PC-3 (cell line): ENCODE data around the gene AP1M2. TPM values are rescaled to one million over a fixed set of nuclear protein-coding genes. Genes with fewer than 3 reads are reported as not detected.

Source experiments
- ATAC-seq: fragments of 200-7000 bp; cut with Tn5 transposase; 2 replicates; pipeline ENCODE4 v1.9.1; 2020; ENCODE audit warnings: mild to moderate bottlenecking, moderate library complexity
- BruUV-seq: library from RNA; stranded (reverse); fragments of 400-500 nt; replicated peaks from 2 replicates; lab custom pipeline; 2021; lab: Mats Ljungman, UMichigan
- CTCF ChIA-PET: fragments of 300-600 bp; sonication (Branson Sonifier 250); formaldehyde crosslinking; loops from one replicate; lab custom pipeline; 2022; ENCODE audit warnings: antibody characterized with exemption; lab: Charles Lee
- POLR2A ChIA-PET: fragments of 300-600 bp; sonication (Branson Sonifier 250); formaldehyde crosslinking; loops from one replicate; lab custom pipeline; 2022; ENCODE audit warnings: antibody characterized with exemption; ENCODE audit not compliant: unreplicated experiment; lab: Charles Lee
- DNase-seq: peaks from one replicate; pipeline ENCODE4 v3.0.0-alpha.2; 2015
- H2AFZ ChIP-seq: fragments of 300-600 bp; sonication (generic); 2 replicates; pipeline ENCODE4 v1.6.0; 2016; ENCODE audit warnings: antibody characterized with exemption, low read length
- H3F3A ChIP-seq: fragments of 300-600 bp; sonication (generic); one replicate; pipeline ENCODE4 v1.6.0; 2017; ENCODE audit warnings: antibody characterized with exemption, low read length, control low read depth, mild to moderate bottlenecking; ENCODE audit not compliant: unreplicated experiment
- H3K27ac ChIP-seq: fragments of 300-600 bp; sonication (generic); 2 replicates; pipeline ENCODE4 v1.5.1; 2016; ENCODE audit warnings: mild to moderate bottlenecking, low read length
- H3K27me3 ChIP-seq: fragments of 300-600 bp; sonication (generic); 2 replicates; pipeline ENCODE4 v1.6.1; 2016; ENCODE audit warnings: low read length, mixed read lengths
- H3K36me3 ChIP-seq: fragments of 300-600 bp; sonication (generic); 2 replicates; pipeline ENCODE4 v1.6.1; 2016; ENCODE audit warnings: low read depth, mixed run types, low read length, mixed read lengths
- H3K4me1 ChIP-seq: fragments of 300-600 bp; sonication (generic); 2 replicates; pipeline ENCODE4 v1.5.1; 2016; ENCODE audit warnings: low read length; ENCODE audit not compliant: insufficient read depth
- H3K4me2 ChIP-seq: fragments of 300-600 bp; sonication (generic); 2 replicates; pipeline ENCODE4 v1.6.0; 2016; ENCODE audit warnings: low read length
- H3K4me3 ChIP-seq: fragments of 300-600 bp; sonication (generic); 2 replicates; pipeline ENCODE4 v1.5.1; 2016; ENCODE audit warnings: mild to moderate bottlenecking, low read length, mixed read lengths
- H3K79me2 ChIP-seq: fragments of 300-600 bp; sonication (generic); 2 replicates; pipeline ENCODE4 v1.6.1; 2017; ENCODE audit warnings: low read length, mixed read lengths
- H3K9ac ChIP-seq: fragments of 300-600 bp; sonication (generic); 2 replicates; pipeline ENCODE4 v1.6.0; 2016; ENCODE audit warnings: mild to moderate bottlenecking, low read length
- H3K9me2 ChIP-seq: fragments of 300-600 bp; sonication (generic); replicated peaks from 2 replicates; pipeline ENCODE4 v1.6.1; 2016; ENCODE audit warnings: mixed run types, low read length, mixed read lengths
- H3K9me3 ChIP-seq: fragments of 300-600 bp; sonication (generic); 2 replicates; pipeline ENCODE4 v1.6.1; 2016; ENCODE audit warnings: low read length, mixed read lengths
- H4K20me1 ChIP-seq: fragments of 300-600 bp; sonication (generic); 2 replicates; pipeline ENCODE4 v1.6.1; 2016; ENCODE audit warnings: low read length, mixed read lengths
- EZH2 ChIP-seq: fragments of 300-600 bp; sonication (generic); IDR thresholded peaks from one replicate; pipeline ENCODE4 v1.6.1; 2017; ENCODE audit warnings: antibody characterized with exemption, mild to moderate bottlenecking, low read length; ENCODE audit not compliant: unreplicated experiment
- EZH2phosphoT487 ChIP-seq: fragments of 300-600 bp; sonication (generic); IDR thresholded peaks from 2 replicates; pipeline ENCODE4 v1.6.1; 2018; ENCODE audit warnings: mild to moderate bottlenecking, antibody characterized with exemption, low read length, borderline replicate concordance
- intact Hi-C: fragments of 100-400 bp; cut with micrococcal nuclease; formaldehyde crosslinking; loops from 2 replicates; pipeline ENCODE4 v1.9.0; 2023
- total RNA-seq: library from RNA; depleted of rRNA; stranded (reverse); fragments of >200 nt; gene quantifications from 2 replicates; pipeline ENCODE4 v1.2.3, GENCODE V29; 2014
- TF ChIP-seq, protein P1 (sequence below): fragments of 300-600 bp; sonication (generic); conservative IDR thresholded peaks from 2 replicates; pipeline ENCODE4 v1.5.1; 2017; ENCODE audit warnings: antibody characterized with exemption, low read depth, mild to moderate bottlenecking, low read length

AP1M2 gene
- total RNA-seq, 1 experiment from 2014 or later, result 50.0 TPM

GRCh38 chr19:10568826-10569651 lies 18.1 kb downstream of the AP1M2 start, which contains the start of gene CDKN2D:
Gene CDKN2D (minus strand): TSS chr19:10568979. CDS start chr19:10568653, 326 bp downstream.
- TF ChIP-seq EZH2 (no peak), EZH2phosphoT487 (no peak)
- TF ChIP-seq, protein P1, sequence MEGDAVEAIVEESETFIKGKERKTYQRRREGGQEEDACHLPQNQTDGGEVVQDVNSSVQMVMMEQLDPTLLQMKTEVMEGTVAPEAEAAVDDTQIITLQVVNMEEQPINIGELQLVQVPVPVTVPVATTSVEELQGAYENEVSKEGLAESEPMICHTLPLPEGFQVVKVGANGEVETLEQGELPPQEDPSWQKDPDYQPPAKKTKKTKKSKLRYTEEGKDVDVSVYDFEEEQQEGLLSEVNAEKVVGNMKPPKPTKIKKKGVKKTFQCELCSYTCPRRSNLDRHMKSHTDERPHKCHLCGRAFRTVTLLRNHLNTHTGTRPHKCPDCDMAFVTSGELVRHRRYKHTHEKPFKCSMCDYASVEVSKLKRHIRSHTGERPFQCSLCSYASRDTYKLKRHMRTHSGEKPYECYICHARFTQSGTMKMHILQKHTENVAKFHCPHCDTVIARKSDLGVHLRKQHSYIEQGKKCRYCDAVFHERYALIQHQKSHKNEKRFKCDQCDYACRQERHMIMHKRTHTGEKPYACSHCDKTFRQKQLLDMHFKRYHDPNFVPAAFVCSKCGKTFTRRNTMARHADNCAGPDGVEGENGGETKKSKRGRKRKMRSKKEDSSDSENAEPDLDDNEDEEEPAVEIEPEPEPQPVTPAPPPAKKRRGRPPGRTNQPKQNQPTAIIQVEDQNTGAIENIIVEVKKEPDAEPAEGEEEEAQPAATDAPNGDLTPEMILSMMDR, result no peak
- peak; percentile 87 for ATAC-seq
- intact Hi-C loops, result loop anchor here (1.0 kb wide), 1 partner anchor 28 kb away; no protein-coding TSS in a partner anchor
- BruUV-seq, result TSS peak; percentile 92
- H2AFZ ChIP-seq, result peak within 1 kb of the TSS; percentile 89
- H3K9ac ChIP-seq, result peak within 1 kb of the TSS; percentile 94
- H3K4me1 ChIP-seq, result peaks cover 32% of the 10 kb centered on the region
- H3K4me3 ChIP-seq, result peak within 1 kb of the TSS; percentile 72
- H3K4me2 ChIP-seq, result peak within 1 kb of the TSS; percentile 87
- H3K36me3 ChIP-seq, result no peaks in the 10 kb centered on the region
- CTCF ChIA-PET, result no interaction called here
- POLR2A ChIA-PET, result interaction anchor here (0.6 kb wide), 1 partner anchor 26 kb away, joined by 3 read pairs; no protein-coding TSS in a partner anchor
- H3K9me3 ChIP-seq, result no peaks in the 10 kb centered on the region
- H3K9me2 ChIP-seq, result no peaks in the 10 kb centered on the region
- H3F3A ChIP-seq, result no peaks in the 10 kb centered on the region
- H4K20me1 ChIP-seq, result no peaks in the 10 kb centered on the region
- peak; percentile 100 for DNase-seq
- H3K79me2 ChIP-seq, result peaks cover 29% of the 10 kb centered on the region
- H3K27me3 ChIP-seq, result no peaks in the 10 kb centered on the region
- peak within 1 kb of the TSS; percentile 84 for H3K27ac ChIP-seq

- Histone ChIP-seq H4K20me1 (no peaks in the 10 kb centered on the region), H3K9me3 (no peaks in the 10 kb centered on the region), H3K36me3 (no peaks in the 10 kb centered on the region), H3K79me2 (peaks cover 29% of the 10 kb centered on the region), H3K9ac (peak overlapping the region; percentile 27), H3K27me3 (no peaks in the 10 kb centered on the region), H3K4me3 (peak overlapping the region; percentile 72), H3K4me1 (peaks cover 32% of the 10 kb centered on the region), H3K27ac (no peak overlapping the region), H3K4me2 (peak overlapping the region; percentile 87), H2AFZ (peak overlapping the region; percentile 63; the same call in 1 of the 2 replicates), H3F3A (no peaks in the 10 kb centered on the region), H3K9me2 (no peaks in the 10 kb centered on the region)
- TF ChIP-seq, protein P1, result no peak
- TF ChIP-seq EZH2 (no peak), EZH2phosphoT487 (no peak)
- no TSS peak for BruUV-seq
- intact Hi-C loops, result loop anchor here (1.0 kb wide), 1 partner anchor 27 kb away; no protein-coding TSS in a partner anchor
- POLR2A ChIA-PET, result no interaction called here
- CTCF ChIA-PET, result interaction anchor here (0.6 kb wide), 1 partner anchor 24 kb away, joined by 3 read pairs; no protein-coding TSS in a partner anchor
- ATAC-seq (peak; percentile 31), DNase-seq (peak; percentile 50)
Observed at GRCh38 chr19:10568062-10568825, 18.9 kb downstream of the AP1M2 start.
